Ecto neural progenitor cell (in vitro differentiated cells): ENCODE results near the gene TOPORS.
"Not testable (repeated sequence)": the region's sequence is repeated elsewhere in the genome, so short reads cannot be mapped to it uniquely, and the experiment has no call there.

Source experiments
- DNase-seq: peaks from one replicate; pipeline ENCODE4 v3.0.0-alpha.2; 2018; ENCODE audit warnings: low spot score

Gene TOPORS

DNA sequence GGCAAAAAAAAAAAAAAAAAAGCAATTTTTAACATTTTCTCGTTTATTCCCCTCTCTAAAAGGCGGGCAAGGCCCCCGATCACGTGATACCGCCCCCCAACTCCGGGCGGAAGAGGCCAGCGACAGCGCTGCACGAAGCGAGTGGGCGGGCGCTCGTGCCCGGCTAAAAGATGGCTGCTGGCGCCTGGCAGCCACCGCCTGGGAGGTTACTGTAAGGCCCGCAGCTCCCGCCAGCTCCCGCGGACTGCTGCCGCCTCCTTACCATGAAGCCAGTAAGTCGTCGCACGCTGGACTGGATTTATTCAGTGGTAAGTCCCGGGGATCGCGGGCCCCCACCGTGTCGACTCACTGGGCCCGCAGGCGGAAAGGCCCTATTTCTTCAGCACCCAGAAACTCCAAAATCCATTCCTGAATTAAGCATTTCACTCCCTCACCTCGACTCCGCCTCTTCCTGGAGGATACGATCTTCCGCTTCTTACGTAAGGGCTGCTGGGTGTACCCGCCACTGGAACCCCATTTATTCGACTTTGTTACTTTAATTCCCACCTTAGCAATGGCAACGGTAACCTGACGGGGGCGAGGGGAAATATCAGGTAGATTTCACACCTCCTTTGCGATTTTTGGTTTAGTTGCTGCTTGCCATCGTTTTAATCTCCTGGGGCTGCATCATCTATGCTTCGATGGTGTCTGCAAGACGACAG, at the start of gene TOPORS, which contains the start of gene SMIM27:
TSS of gene TOPORS (minus strand) at position 415 of the 701 bp plus-strand sequence. CDS start at position 265, 150 bp downstream.
TSS of gene SMIM27 (plus strand) at position 156 of the 701 bp plus-strand sequence. CDS start at position 264, 108 bp downstream.
- peak; percentile 90 for DNase-seq

- not testable (repeated sequence) for DNase-seq
Observed at GRCh38 chr9:32599021-32599420, 46.6 kb upstream of the TOPORS start.

GRCh38 chr9:32596936-32597335, 44.5 kb upstream of the TOPORS start:
- DNase-seq, result no peak

DNA sequence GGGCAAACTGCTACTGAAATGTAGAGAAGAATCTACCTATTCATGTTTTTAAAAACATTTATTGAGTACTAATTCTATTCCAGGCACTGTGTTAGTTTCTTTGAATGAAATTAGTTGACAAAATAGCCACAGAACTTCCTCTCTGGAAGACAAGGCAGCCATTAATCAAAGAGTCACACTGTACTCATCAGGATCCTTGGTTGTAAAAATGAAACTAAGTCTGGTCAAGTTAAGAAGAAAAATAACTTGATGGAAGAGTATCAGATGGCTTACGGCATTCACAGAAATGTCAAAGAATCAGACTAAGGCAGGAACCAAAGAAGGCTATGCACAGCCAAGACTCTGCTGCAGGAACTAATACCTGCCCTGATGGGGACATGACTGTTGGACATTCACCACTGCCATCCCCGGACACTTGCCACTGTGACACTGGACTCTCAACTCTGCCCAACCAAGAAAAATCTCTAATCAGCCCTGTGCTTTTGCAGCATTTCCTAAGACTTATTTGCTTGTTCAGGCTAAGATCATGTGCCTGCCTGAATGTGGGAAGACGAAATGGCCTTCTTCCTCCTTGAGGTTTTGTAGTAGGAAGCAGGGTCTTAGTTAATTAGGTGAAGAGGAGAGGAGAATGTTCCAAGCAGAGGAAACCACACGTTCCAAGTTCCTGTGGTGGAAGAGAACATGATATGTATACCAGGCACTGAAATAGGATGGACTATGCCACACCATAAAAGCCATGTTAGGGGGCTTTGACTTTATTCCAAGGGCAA, 43.9 kb upstream of the TOPORS start:
- DNase-seq, result no peak

DNA sequence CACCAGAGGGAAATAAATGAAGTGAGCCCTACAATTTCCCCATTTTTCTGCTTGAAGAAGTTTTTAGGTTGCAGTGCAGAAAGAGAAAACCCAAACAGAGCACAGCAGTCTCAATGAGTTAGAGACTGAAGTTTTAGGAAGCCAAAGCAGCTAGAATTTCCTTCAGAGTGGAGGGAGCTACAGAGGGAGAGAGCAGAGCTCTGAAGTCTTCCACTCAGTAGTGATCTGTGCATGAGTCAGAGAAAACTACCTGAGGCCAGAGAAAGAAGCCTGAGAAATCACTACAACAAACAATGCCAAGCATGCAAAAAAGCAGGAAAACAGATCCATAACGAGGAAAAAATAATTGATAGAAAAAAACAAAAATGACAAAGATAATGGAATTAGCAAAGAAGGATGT, 38.5 kb upstream of the TOPORS start:
- DNase-seq, result no peak

GRCh38 chr9:32590476-32590875, 38.1 kb upstream of the TOPORS start:
- DNase-seq, result no peak

GRCh38 chr9:32589083-32589723, 36.8 kb upstream of the TOPORS start:
- DNase-seq, result no peak

GRCh38 chr9:32587901-32588300, 35.5 kb upstream of the TOPORS start:
- DNase-seq, result no peak

DNA sequence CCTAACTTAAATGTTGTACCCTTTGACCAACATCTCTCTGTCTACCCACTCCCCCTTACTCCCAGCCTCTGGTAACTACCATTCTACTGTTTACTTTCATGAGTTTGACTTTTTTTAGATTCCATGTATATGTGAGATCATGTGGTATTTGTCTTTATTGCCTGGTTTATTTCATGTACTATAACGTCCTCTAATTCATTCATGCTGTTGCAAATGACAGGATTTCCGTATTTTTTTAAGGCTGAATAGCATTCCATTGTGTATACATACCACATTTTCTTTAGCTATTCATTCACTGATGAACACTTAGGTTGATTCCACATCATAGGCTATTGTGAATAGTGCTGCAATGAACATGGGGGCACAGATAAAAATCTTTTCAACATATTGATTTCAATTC, 32.4 kb upstream of the TOPORS start:
- DNase-seq, result no peak

DNA sequence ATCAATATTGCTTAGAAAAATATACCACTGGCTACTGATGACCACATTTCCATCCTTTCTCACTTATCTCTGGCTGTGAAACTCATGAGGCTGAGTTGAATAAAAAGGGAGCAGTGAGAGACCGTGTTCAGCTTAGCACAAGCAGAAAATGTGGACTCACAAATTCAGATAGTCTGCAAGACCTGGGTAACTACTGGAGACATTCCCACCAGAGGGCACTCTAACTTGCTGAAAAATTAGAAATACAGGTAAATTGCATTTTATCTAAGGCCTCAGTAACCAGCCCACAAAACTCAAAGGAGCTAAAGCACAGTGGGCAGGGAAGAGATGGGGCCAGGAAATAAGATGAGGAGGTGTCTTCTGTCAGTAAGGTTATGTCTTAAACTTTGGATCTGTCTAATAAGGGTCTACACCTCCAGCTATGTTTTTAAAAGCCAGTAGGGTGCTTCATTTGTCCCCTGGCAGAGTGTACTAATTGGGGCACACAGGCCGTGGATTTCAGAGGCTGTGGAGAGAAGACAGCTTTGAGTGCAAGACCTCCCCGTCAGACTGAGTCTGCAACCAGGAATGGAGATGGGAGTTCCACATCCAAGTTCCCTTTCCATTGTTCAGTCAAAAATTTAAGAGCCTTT, 29.2 kb upstream of the TOPORS start:
- no peak for DNase-seq

GRCh38 chr9:32580631-32581300, 28.4 kb upstream of the TOPORS start:
- no peak for DNase-seq

- peak; percentile 65 for DNase-seq
Observed at GRCh38 chr9:32579706-32580331, 27.4 kb upstream of the TOPORS start.

DNA sequence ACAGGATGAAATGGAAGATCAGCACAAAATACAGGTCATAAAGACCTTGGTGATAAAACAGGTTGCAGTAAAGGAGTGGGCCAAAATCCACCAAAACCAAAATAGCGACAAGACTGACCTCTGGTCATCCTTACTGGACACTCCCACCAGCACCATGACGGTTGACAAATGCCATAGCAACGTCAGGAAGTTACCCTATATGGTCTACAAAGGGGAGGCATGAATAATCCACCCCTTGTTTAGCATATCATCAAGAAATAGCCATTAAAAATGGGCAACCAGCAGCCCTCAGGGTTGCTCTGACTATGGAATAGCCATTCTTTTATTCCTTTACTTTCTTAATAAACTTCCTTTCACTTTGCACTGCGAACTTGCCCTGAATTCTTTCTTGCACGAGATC, 26.6 kb upstream of the TOPORS start:
- DNase-seq, result no peak

GRCh38 chr9:32577316-32577715, 24.9 kb upstream of the TOPORS start:
- no peak for DNase-seq

DNA sequence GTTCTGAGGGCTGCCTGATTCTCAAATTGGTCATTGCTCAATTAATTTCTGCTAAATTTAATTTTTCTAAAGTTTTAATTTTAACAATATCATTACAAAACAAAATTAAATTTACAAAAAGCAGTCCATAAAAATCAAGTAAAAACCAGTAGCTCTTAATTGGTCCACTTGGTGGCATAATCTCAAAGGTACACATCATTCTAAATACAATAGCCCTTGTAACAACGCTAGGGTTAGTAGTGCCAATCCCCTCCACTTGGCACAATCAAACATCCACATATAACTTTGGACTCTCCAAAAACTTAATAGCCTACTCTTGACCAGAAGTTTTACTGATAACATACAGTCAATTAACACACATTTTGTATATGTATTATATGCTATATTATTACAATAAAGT, 22.5 kb upstream of the TOPORS start:
- DNase-seq, result no peak

DNA sequence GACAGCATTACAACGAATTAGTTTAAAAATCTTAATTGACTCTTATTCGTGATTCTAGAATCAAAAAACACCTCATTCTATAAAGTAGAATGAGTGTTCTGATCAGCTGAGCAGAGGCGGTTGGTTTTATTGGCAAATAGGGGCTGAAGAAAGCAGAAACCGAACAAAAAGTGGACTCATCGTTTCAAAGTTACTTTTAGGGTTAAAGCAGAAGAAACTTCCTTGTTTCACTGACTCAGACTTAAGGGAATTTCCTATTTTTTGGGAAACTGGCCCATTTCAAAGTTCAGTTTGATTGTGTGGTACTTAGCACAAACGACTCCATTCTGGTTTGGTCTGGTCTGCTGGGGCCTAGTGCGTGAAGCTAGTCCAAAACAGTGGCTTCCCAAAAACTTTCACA, 21.4 kb upstream of the TOPORS start:
- no peak for DNase-seq

DNA sequence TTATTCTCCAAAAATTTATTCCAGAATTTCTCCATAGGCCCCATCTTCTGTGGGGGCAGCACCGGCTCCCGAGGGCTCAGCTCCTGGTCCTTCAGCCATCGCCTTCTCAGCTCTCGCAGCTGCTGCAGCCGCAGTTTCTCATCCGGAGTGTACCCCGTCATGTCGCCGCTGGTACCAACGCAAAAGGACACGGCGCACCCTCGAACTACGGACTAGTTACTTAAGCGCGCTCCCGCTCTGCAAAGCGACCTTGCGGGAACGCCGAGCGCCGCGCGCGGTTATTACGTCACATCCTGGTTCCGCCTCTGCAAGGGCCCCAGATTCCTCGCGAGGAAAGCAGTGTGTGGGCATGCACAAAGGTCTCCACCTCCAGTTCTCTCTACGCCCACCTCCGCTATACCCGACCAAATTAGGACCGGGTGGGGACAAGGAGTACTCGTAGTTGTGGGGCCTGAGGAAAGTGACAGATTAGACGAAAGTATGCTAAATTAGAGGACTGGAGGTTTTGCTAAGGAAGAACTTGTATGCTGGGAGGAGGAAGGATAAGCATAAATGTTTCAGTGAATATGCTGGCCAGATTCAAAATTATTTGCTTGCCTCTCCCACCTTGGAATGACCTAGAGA, 20.6 kb upstream of the TOPORS start, which contains the start of gene NDUFB6:
TSS of gene NDUFB6 (minus strand) at position 260 of the 624 bp plus-strand sequence. CDS start at position 161, 99 bp downstream.
- peak; percentile 94 for DNase-seq

DNA sequence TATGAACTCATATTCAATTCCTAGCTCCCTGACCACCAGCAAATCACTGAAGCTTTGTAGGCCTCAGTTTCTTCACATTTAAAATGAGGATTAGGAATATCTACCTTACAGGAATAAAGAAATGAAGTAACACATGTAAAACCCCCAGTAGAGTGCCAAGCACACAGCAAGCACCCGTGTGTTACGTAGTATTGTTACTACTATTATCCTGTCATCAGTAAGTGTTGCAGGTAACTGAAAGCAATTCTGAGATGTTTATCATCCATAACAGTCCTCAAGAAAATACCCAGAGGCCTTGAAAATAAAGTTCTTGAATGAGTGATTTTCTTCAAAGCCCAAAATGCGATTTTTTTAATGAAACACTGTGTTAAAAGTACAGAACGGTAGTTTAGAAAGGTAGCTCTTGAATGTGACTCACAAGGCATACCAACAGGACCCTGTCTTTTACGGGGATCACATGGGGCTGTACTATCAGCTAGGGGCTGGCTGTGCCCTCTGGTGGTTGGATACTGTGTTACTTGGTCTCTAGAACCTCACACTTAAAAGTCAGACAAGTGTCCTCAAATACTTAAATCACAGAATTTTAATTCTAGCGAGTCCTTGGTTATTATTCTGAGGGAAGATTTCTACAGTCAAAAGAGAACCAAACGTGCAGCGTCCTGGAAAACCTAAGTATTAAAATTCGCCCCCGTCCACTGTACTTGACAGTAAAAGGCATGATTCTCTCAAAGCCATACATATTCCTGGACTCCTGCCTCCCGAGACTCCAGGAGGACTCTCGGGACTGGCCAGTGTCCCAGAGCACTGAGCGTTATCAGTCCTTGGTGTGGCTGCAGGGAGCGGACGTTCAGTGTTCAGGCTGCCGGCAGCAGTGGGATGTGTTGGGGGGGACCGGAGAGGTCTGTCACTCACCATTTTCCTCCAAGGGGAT, 19.8 kb upstream of the TOPORS start:
- peak; percentile 63 for DNase-seq

GRCh38 chr9:32570262-32570661, 17.9 kb upstream of the TOPORS start:
- no peak for DNase-seq

GRCh38 chr9:32566770-32567169, 14.4 kb upstream of the TOPORS start:
- peak; percentile 42 for DNase-seq
